Stimulated activated CD4-positive, alpha-beta T cell treated with anti-CD3 and anti-CD28 coated beads, Interleukin-4, amount 100 ng/mL, for 48 hours (primary cell): Measurements from ENCODE around the gene TRERF1.

ENCODE experiments used
- DNase-seq, 2 donors: peaks; one replicate each; pipeline ENCODE4 v3.0.0-alpha.2; 2020; ENCODE audit warnings: low read depth in 2 of 2

Gene TRERF1

GRCh38 chr6:42426191-42426590, 25.5 kb downstream of the TRERF1 start:
- no peak for DNase-seq

DNA sequence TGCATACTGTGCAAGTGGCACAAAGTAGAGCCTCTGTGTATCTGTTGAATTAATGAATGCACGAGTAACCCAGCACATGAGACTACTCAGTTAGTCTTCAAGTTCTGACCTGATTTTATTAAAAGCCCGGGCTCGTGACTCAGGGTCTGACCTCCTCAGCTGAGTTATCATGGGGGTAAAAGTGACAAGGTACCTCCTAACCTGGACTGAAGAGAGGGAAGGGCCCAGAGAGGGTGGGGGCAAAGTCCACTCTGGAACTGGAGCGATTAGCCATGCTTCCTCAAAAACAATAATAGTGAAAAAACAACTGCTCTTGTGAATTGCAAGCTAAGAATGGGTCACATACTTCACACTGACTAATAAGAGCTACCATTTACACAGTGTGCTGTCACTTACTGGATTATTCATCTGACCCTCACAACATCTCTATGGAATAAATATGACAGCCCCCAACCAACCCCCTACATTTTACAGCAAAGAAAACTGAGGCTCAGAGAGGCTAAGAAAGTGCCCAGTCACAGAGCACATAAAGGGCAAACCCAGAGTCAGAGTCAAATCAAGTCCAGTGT, 26.7 kb downstream of the TRERF1 start:
- DNase-seq, result no peak

DNA sequence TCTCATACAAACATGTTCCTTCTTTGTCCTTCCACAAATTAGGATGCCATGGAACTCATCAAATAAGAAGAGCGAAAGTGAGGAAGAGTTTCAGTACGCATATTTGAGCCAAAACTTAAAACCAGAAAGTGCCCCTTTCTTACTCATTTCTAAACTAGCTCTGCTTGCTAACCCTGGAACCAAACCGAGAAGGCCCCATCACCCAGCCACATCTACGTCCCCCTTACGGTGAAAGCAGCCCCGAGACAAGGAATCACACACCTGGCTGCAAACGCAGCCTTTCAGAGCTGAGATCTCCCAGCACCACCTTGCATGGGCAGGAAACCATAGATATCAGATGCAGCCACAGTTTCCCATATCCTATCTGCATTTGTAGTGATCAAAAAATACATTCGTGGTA, 28.5 kb downstream of the TRERF1 start:
- peak; percentile 37 to 43 for DNase-seq

DNA sequence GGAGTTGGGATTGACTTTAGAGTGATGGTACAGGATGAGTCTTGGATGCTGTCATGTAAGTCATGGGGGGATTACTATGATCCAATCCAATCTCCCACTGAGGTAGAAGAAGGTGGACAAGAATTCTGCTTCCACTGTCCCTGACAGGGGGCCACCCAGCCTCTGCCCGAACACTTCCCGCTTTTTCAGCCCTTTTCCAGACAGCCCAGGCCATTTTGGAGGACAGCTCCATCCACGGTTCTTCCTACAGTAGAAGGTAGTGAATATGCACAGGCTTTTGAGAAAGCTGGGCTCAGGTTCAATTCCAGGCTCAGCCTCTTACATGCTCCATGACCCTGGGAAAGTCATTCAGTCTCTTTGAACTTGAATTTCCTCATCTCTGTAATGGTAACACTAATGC, 31.0 kb downstream of the TRERF1 start:
- no peak for DNase-seq

DNA sequence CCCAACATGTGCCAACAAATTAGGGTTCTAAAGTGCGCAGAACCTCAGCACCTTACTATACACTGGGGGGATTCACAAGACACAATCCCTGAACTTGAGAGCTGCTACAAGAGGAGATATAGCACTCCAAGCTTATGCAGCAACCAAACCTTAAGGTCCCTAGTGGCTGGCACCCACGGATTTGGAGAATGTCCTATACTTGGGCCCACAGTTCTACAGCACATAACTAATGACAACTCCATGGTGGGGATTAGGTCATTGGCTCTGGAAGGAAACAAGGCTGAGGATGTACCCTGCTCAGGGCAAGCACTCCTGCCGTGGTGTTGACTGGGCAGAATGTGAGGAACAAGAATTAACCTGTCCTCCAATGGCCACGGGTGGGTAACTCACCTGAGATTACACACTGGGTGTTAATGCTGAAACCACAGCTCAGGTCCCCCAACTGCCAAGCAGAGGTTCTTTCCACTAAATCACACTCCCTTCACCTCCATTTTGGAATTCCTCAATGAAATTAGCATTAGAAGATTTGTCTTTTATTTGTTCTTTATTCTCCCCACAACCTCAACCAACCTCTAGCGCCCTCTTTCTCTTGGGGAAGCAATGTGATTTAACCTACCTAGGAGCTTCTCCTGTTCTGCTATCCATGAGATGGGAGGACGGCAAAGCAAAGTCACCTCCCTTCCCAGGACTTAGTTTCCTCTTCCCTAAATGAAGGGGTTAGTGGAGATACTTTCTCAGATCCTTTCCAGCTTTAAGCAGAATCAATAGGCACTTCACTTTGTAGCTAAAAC, 32.0 kb downstream of the TRERF1 start:
- no peak for DNase-seq

- no peak for DNase-seq
Measured at GRCh38 chr6:42418724-42419123, 33.0 kb downstream of the TRERF1 start.

- DNase-seq, result peak in 1 of 2 donors; percentile 13
Measured at GRCh38 chr6:42417641-42418112, 34.0 kb downstream of the TRERF1 start.

GRCh38 chr6:42411406-42411805, 40.3 kb downstream of the TRERF1 start:
- no peak for DNase-seq

DNA sequence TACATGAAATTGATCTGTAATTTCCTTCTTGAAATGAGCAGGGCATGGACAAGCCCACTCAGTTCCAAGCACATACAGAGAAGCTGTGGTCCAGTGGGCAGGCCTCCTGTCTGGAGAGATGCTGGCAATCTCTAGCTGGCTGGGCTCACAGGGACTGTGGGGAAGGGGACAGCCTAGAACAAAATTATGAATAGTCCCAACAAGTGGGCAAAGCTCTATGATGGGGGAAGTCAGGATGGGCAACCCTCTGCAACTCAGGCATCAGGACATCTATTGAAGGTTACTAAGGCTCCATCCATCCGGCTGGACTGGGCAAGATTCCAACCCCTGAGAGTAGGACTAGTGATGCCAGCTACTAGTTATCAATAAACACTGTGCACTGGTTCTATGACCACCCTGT, 40.9 kb downstream of the TRERF1 start:
- DNase-seq, result no peak

GRCh38 chr6:42409581-42409980, 42.1 kb downstream of the TRERF1 start:
- no peak for DNase-seq

DNA sequence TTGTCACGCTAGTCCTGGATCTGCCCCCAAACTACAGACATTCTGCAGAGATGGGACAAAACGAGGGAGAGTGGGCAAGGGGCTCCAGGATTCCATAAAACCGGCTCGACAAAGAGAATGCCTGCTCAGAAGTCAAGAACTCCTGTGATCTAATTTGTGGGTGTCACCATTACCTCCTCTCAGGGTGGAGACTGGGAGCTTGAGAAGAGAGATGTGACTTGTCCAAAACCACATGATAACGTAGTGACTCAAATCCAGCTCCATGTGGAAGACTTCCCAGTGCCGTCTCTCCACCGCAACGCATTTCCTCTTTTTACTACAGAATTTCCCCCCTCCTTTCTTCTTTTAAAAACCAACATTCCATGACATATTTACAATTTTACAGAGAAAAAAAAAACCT, 44.3 kb downstream of the TRERF1 start:
- no peak for DNase-seq

DNA sequence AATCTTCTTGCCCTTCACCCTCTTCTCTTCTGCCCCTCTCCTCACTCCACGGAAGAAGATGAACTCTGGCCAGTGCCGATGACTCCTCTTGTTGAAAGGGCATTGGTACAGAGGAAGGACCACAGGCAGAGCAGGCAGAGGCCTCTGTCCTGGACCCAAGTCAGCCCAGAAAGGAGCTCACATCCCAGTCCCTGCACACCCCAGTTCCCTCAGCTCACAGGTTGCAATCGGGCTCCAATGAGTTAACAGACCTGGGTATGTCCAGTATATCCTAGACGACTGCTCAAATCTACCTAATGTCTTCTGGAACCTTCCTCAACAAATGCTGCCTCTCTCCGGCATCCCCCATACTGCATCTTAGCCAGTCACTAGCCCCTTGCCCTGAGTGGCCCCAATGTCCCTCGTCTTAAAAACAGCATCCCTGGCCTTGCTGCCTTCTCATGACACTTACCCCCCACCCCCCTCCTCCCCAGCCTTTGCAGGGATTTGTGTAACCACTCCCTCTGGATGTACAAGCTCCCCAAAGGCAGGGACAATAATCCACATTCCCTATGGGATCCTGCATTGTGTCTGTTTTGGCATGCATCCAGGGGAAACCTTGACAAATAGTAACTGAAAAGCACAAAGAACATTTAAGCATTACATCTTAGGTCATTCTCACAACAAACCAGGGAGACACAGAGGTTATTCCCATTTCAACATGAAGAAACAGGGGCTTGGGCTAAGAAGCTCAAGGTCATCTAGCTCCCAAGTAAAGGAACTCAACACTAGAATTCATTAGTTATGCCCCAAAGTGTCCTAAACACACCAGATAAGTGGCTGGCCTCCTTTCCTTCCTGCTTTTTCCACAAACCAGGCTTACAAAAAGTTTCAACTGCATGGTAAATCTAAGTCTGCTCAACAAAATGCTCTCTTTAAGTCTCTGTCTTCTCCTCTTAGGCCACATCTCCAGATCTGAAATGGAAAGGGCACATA, 45.1 kb downstream of the TRERF1 start:
- DNase-seq, result no peak

DNA sequence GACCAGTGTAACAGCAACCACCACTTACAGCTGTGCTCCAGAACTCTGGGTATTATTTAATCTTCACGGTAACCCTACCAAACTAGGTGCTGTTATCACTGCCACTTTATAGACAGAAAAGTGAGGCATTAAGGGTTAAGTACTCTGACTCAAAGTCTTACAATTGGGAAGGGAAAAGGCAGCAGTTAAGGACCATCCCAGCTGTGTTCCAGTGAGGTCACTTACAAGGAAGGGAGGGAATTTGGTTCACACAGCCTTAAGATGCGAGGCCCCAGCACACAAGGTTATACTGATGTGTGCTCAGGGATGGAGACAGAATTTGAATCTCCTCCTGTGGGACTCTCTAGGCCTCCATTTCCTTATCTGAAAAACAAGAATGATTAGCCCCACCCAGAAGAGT, 46.7 kb downstream of the TRERF1 start:
- no peak for DNase-seq

GRCh38 chr6:42404484-42404883, 47.2 kb downstream of the TRERF1 start:
- DNase-seq, result peak in 1 of 2 donors; percentile 34

DNA sequence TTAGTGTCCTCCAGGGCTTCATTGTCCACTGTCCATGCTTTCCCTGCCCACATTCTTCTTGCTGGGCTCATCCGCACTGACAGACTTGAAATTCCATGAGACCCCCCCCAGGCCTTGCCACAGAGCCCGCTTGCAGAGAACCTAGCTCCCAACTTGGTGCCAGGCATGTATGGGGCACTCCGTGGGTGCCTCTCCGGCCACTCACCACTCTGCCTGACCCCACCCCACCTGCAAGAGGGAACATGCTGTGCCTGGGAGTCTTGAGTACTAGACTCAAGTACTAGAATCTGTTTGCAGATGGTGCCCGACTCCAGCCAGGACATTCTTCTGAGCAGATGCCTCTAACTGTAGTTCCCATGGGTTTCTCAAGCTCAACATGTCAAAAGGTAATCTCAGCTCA, 47.9 kb downstream of the TRERF1 start:
- no peak for DNase-seq

DNA sequence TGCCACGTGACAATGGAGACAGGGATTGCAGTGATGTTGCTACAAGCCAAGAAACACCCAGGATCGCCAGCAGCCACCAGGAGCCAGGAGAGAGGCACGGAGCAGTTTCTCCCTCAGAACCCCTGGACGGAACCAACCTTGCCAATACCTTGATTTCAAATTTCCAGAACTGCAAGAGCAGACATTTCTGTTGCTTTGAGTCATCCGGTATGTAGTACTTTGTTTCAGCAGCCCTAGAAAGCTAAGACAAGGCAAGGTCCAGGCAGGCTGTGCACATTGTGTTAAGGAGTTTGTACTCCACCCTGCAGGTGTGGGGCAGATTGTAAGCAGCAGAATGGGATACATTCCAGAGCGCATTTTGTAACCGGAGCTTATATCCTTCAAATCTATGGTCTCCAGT, 48.3 kb downstream of the TRERF1 start:
- no peak for DNase-seq

DNA sequence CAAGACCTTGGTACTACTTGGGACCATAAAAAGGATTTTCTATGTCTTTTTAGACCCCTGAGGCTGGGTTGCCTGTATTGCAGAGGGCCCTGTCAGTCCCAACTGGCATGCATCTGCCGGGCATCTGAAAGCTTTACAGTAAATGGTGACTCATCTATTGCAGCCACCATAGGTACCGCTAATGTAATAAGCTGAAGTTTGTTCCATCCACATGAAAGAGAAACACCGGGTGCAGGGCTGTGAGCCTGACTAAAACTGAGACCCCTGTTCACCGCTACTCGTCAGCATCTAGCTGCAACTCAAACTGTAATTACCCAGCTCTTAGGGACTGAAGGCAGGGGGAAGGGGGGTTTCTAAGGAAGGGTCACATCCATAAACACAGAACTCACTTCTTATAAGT, 49.5 kb downstream of the TRERF1 start:
- peak in 1 of 2 donors; percentile 47 for DNase-seq

- DNase-seq, result no peak
Measured at GRCh38 chr6:42401613-42401951, 50.1 kb downstream of the TRERF1 start.

DNA sequence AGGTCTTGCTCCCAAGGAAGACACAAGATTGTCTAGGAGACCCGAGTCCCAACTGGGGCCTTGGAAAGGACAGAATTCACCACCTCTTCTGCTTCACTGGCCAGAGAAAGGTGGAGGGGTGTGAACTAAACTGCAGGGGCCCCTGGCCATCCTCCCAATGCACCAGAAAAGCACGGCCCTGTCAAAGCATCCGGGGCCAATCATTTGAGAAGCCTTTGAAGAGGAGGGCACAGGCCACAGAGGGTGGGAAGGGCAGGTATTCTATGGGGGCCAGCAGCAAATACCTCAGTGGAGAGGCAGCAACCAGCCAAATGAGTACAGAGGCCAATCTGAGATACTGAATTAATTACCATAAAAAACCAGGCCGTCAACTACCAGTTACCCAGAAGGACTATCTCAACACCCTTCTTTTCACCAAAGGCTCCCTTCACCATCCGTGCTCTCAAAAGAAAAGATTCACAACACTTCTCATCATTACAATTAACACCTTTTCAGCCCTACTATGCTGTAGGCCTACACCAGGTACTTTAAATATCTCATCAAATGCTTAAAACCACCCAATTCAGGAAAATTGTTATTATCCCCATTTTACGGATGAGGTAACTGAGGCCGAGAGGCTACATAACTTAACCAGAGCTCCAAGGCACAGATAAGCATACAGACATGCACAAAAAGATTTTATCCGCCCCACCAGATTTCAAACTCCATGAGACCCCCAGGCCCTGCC, 50.7 kb downstream of the TRERF1 start:
- no peak for DNase-seq

DNA sequence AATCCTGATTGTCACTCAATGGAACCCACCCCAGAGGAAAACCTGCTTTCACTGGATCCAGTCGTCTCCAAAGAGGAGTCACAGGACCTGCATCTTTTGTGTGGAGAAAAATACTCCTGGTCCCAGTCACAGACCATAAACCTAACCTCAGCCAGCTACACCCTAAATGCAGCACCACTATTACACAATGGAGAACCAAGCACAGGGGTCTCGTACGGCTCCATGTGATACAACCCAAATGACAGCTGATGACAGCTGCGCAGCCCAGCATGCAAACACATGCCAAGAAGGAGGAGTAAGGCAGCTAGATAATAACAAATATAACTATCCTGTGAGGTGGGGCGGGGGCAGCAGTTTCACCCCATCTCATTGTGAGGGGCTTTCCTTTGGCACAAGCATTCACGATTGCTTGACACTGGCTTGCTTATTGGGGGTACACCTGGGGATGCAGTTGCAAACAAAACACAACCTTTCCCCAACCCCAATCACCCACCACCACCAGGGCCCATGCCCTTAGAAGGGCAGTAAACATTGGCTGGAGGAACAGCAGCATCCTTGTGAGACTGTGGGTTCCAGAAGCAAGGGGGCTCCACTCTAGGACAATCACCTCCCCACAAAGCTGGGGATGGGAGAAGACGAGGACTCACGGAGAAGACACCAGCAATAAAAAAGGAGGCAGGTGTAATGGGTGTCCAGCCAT, 51.5 kb downstream of the TRERF1 start:
- DNase-seq, result no peak

GRCh38 chr6:42396720-42397119, 55.0 kb downstream of the TRERF1 start:
- no peak for DNase-seq
